Measurements from ENCODE around the gene VEGFA. TPM values are rescaled to one million over a fixed set of nuclear protein-coding genes. Genes with fewer than 3 reads are reported as not detected.
A peak's percentile ranks its signal among the peaks of the same experiment; 100 is the strongest.

The VEGFA gene
- total RNA-seq, 3 donors from 2014 or later: 89.4 to 165 (median 94.7) TPM

- Histone ChIP-seq H3K9me3 (no peaks in the 10 kb centered on the region), H3K4me1 (ENCODE audit: low read depth) (peaks cover 17% of the 10 kb centered on the region), H3K4me3 (no peak overlapping the region), H3K36me3 (ENCODE audit: low read depth) (no peaks in the 10 kb centered on the region)
- no peak for TF ChIP-seq CTCF (IDR thresholded peaks at IDR 0.05)
- intact Hi-C loops (cut with DNase I, micrococcal nuclease): loop anchor here in 1 of 2 donors (10.0 kb wide), 1 partner anchor 52 kb away; the partner anchor contains the start of gene VEGFA
- no peak for DNase-seq
- ATAC-seq: no peak
Measured at GRCh38 chr6:43826730-43827129, 56.7 kb downstream of the VEGFA start.

- Histone ChIP-seq H3K9me3 (no peaks in the 10 kb centered on the region), H3K4me3 (no peak overlapping the region), H3K4me1 (ENCODE audit: low read depth) (peaks cover 17% of the 10 kb centered on the region), H3K36me3 (ENCODE audit: low read depth) (no peaks in the 10 kb centered on the region)
- TF ChIP-seq CTCF (IDR thresholded peaks at IDR 0.05): no peak
- DNase-seq (no peak), ATAC-seq (no peak)
- intact Hi-C loops (cut with DNase I, micrococcal nuclease): loop anchor here in 1 of 2 donors (10.0 kb wide), 1 partner anchor 53 kb away; the partner anchor contains the start of gene VEGFA
Measured at GRCh38 chr6:43827898-43828297, 57.9 kb downstream of the VEGFA start.

DNA sequence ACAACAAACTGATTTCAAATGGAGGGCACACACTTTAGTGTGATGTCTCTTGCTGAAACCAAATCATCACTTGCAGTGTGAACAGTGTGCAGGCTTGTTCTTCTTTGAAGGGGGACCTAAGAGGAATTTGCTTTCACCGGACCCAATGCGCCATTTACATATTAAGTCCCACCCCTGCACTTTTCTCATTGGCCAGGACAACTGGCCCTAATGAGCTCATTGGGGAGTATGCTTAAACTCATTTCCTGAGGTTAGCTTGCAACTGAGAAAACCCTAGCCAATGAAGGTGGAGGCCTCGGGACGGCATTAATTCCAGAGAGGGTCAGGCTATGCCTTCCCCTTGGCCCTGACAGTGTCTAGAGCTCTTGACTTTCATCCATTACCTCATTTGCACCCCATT is 58.7 kb downstream of the VEGFA start:
- DNase-seq: no peak
- no peaks in the 10 kb centered on the region for H3K9me3 ChIP-seq
- H3K4me1 ChIP-seq (ENCODE audit: low read depth): peaks cover 12% of the 10 kb centered on the region
- H3K36me3 ChIP-seq (ENCODE audit: low read depth): no peaks in the 10 kb centered on the region
- H3K4me3 ChIP-seq: no peak overlapping the region
- intact Hi-C loops (cut with DNase I, micrococcal nuclease): loop anchor here in 1 of 2 donors (10.0 kb wide), 1 partner anchor 54 kb away; the partner anchor contains the start of gene VEGFA
- ATAC-seq: no peak
- TF ChIP-seq CTCF (IDR thresholded peaks at IDR 0.05): no peak

DNA sequence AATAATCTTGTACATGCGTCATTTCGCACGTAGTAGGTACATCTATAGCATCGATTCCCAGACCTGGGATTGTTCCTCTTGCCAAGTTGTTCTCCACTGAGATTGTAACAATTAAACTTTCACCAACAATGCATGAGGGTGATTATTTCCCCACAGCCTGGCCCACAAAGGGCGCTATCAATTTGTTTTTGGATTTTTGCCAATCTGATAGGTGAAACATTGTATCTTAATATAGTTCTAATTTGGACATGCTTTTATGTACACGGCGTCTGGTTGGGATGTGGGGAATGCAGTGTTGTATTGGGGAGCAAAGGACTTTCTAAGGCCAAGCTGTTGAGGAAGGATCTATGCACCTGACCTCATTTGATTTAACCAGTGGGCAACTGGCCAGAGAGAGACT is 59.5 kb downstream of the VEGFA start:
- H3K9me3 ChIP-seq: no peaks in the 10 kb centered on the region
- ATAC-seq: no peak
- intact Hi-C loops (cut with DNase I, micrococcal nuclease): loop anchor here in 1 of 2 donors (10.0 kb wide), 1 partner anchor 55 kb away; the partner anchor contains the start of gene VEGFA
- no peak for DNase-seq
- peaks cover 4% of the 10 kb centered on the region for H3K4me1 ChIP-seq (ENCODE audit: low read depth)
- no peak overlapping the region for H3K4me3 ChIP-seq
- no peak for TF ChIP-seq CTCF (IDR thresholded peaks at IDR 0.05)
- H3K36me3 ChIP-seq (ENCODE audit: low read depth): no peaks in the 10 kb centered on the region

DNA sequence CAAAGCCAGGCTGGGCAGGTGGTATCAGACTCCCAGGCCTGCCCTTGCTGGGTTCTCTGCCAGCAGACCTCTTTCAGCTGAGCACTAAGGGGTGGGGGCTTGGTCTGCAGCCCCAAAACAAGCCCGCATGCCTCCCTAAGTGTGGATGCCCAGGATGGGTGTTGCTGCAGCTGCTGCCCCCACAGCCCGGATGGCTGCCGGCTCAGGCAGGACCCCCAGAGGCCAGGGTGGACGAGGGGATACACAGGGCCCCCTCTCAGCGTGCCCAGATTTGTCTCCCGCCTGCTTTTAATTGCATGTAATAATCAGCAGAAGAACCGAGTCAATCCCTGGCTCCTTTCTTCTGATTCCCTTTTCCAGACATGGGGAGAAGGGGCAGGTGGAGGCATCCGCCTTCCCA is 60.8 kb downstream of the VEGFA start:
- H3K9me3 ChIP-seq: no peaks in the 10 kb centered on the region
- intact Hi-C loops (cut with DNase I, micrococcal nuclease): no loop called here
- DNase-seq (no peak), ATAC-seq (no peak)
- TF ChIP-seq CTCF (IDR thresholded peaks at IDR 0.05): no peak
- peaks cover 3% of the 10 kb centered on the region for H3K4me1 ChIP-seq (ENCODE audit: low read depth)
- H3K4me3 ChIP-seq: no peak overlapping the region
- no peaks in the 10 kb centered on the region for H3K36me3 ChIP-seq (ENCODE audit: low read depth)

GRCh38 chr6:43831191-43831590 is 61.2 kb downstream of the VEGFA start:
- peak; percentile 98 for ATAC-seq
- H3K9me3 ChIP-seq: no peaks in the 10 kb centered on the region
- H3K36me3 ChIP-seq (ENCODE audit: low read depth): no peaks in the 10 kb centered on the region
- peaks cover 3% of the 10 kb centered on the region for H3K4me1 ChIP-seq (ENCODE audit: low read depth)
- no peak for TF ChIP-seq CTCF (IDR thresholded peaks at IDR 0.05)
- intact Hi-C loops (cut with DNase I, micrococcal nuclease): no loop called here
- peak in 2 of 3 donors; percentile 49 to 80 for DNase-seq
- no peak overlapping the region for H3K4me3 ChIP-seq
